Measurements from ENCODE around the gene CYP26C1. TPM values are rescaled to one million over a fixed set of nuclear protein-coding genes. Genes with fewer than 3 reads are reported as not detected.

Gene CYP26C1
- total RNA-seq, 1 donor from 2014 or later = not detected

GRCh38 chr10:93064874-93065660 lies 4.5 kb downstream of the CYP26C1 start:
- Histone ChIP-seq H3K4me3 (no peak overlapping the region), H3K36me3 (no peaks in the 10 kb centered on the region), H3K27ac (no peak overlapping the region), H3K27me3 (no peaks in the 10 kb centered on the region), H3K4me1 (peaks cover 13 to 25% of the 10 kb centered on the region in 2 donors), H3K9me3 (no peaks in the 10 kb centered on the region)
- intact Hi-C loops (cut with DNase I) = loop anchor here (5.0 kb wide), 1 partner anchor 58 kb away; no protein-coding TSS in a partner anchor
- no peak for DNase-seq (ENCODE audit: low spot score in 2 of 2)
- TF ChIP-seq CTCF (IDR thresholded peaks at IDR 0.05) = no peak

DNA sequence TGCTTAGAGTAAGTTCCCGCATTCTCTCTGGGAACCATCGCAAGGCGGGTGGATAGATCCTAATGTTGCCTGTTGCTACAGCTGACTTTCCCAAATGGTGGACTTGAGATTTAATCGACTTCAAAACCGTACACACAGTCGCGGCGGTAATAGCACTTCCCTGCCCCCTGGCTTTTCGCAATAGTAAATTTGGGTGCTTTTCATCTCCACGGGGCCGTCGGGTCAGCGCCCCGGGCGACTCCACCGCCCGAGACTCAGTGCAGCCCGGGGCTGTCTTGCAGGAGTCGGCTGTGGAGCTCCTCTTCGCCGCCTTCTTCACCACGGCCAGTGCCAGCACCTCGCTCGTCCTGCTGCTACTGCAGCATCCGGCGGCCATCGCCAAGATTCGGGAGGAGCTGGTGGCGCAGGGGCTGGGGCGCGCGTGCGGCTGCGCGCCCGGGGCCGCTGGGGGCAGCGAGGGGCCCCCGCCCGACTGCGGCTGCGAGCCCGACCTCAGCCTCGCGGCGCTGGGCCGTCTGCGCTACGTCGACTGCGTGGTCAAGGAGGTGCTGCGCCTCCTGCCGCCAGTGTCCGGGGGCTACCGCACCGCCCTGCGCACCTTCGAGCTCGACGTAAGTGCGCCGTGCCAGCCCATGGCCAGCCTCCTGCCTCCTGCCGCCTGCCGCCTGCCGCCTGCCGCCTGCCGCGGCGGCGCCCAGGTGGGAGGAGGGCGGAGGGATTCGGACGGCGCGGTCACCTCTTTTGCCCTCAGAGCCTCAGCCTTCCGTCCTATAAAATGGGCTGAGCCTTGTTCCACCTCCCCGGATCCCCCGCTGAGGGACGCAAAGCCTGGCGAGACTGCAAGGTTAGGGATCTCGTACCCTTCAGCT lies 5.3 kb downstream of the CYP26C1 start:
- H3K4me3 ChIP-seq = peak overlapping the region; percentile 10 to 38
- H3K9me3 ChIP-seq = no peaks in the 10 kb centered on the region
- no peak overlapping the region for H3K27ac ChIP-seq
- H3K36me3 ChIP-seq = no peaks in the 10 kb centered on the region
- no peaks in the 10 kb centered on the region for H3K27me3 ChIP-seq
- peaks cover 13 to 25% of the 10 kb centered on the region in 2 donors for H3K4me1 ChIP-seq
- intact Hi-C loops (cut with DNase I) = no loop called here
- no peak for DNase-seq (ENCODE audit: low spot score in 2 of 2)
- peak in 1 of 3 experiments; percentile 14 for TF ChIP-seq CTCF (IDR thresholded peaks at IDR 0.05)

GRCh38 chr10:93066544-93066913 lies 5.9 kb downstream of the CYP26C1 start:
- Histone ChIP-seq H3K36me3 (no peaks in the 10 kb centered on the region), H3K4me3 (no peak overlapping the region), H3K27me3 (no peaks in the 10 kb centered on the region), H3K4me1 (peaks cover 13 to 24% of the 10 kb centered on the region in 2 donors), H3K9me3 (no peaks in the 10 kb centered on the region), H3K27ac (no peak overlapping the region)
- intact Hi-C loops (cut with DNase I) = no loop called here
- no peak for DNase-seq (ENCODE audit: low spot score in 2 of 2)
- no peak for TF ChIP-seq CTCF (IDR thresholded peaks at IDR 0.05)

DNA sequence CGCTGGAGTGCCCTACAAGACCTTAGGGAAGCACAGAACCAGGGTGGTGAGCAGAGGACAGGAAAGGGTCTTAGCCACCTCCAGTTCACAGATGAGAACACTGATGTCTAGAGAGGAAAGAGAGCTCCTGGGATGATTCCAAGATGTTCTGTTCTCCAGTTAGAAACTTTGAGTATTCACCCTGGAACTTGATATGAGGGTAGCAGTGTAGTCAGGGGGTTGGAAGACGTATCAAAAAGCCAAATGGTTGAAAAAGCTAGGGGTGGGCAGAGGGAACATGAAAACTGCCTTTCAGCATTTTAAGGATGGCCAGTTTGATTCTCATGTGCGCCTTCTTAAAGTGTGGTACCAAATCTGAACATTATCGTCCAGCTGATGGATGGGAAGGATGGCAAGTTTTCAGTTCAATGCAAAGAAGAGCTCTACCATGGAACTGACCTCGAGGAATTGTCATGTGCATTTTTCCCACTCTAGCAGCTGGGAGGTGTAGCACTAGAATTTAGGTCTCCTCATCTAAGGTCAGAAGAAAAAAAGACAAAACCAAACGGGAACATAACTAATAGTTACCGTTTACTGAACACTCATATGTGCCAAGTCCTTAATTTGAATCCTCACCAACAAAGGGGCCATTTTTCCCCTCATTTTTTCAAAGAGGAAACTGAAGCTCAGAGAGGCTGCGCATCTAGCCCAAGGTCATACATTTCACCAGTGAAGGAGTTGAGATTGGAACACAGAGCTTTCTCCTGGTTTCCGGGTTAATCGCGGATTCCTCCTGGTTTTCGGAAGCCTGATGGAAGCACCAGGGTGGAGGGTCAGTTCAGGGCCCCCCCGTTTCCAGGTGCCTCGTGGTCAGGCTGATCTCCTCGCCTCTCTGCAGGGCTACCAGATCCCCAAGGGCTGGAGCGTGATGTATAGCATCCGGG lies 7.1 kb downstream of the CYP26C1 start:
- Histone ChIP-seq H3K9me3 (no peaks in the 10 kb centered on the region), H3K36me3 (no peaks in the 10 kb centered on the region), H3K4me3 (peak overlapping the region; percentile 30 to 46), H3K27me3 (no peaks in the 10 kb centered on the region), H3K27ac (no peak overlapping the region), H3K4me1 (peaks cover 8 to 22% of the 10 kb centered on the region in 2 donors)
- no peak for DNase-seq (ENCODE audit: low spot score in 2 of 2)
- intact Hi-C loops (cut with DNase I) = no loop called here
- TF ChIP-seq CTCF (IDR thresholded peaks at IDR 0.05) = no peak
